ENCODE data around the gene TENM3.

GRCh38 chr4:182495031-182495430 lies 251.8 kb downstream of the TENM3 start:
- no peak for TF ChIP-seq CTCF (conservative IDR thresholded peaks at IDR 0.05; ENCODE audit: low read depth, low read length)
- TF ChIP-seq EZH2 (IDR thresholded peaks at IDR 0.05; ENCODE audit: low read length, unreplicated experiment): no peak
- TF ChIP-seq EZH2phosphoT487 (IDR thresholded peaks at IDR 0.05; ENCODE audit: borderline replicate concordance, low read length): no peak
